Natural killer cell (primary cell): ENCODE measurements around the gene KEL. TPM values are rescaled to one million over a fixed set of nuclear protein-coding genes. Genes with fewer than 3 reads are reported as not detected.

Experiments used
- ATAC-seq, 3 donors: fragments of 150-1000 bp in 2 of 3; fragments of 200-7000 bp in 1 of 3; cut with Tn5 transposase; 1 replicate in 1 of 3; 2 replicates in 2 of 3; pipeline ENCODE4 v1.10.0; 2021; ENCODE audit warnings: mild to moderate bottlenecking in 2 of 3, moderate library complexity in 2 of 3
- DNase-seq, 2 donors: peaks; one replicate each; pipeline versions ENCODE4 v3.0.0 to v3.0.0-alpha.2; 2013 to 2021; ENCODE audit warnings: mixed read lengths in 1 of 2
- H3K27ac ChIP-seq: one replicate; pipeline ENCODE4 v1.5.1; 2013; ENCODE audit warnings: mild to moderate bottlenecking, low read length
- H3K27me3 ChIP-seq: one replicate; pipeline ENCODE4 v1.6.1; 2013; ENCODE audit warnings: low read length; ENCODE audit not compliant: control insufficient read depth, insufficient read depth
- H3K36me3 ChIP-seq: one replicate; pipeline ENCODE4 v1.6.1; 2013; ENCODE audit warnings: low read length; ENCODE audit not compliant: control insufficient read depth, insufficient read depth
- H3K4me1 ChIP-seq: one replicate; pipeline ENCODE4 v1.6.1; 2013; ENCODE audit warnings: low read length; ENCODE audit not compliant: control insufficient read depth, insufficient read depth
- H3K4me3 ChIP-seq: one replicate; pipeline ENCODE4 v1.5.1; 2013; ENCODE audit warnings: low read length
- H3K9me3 ChIP-seq: one replicate; pipeline ENCODE4 v1.6.1; 2013; ENCODE audit warnings: low read length; ENCODE audit not compliant: control insufficient read depth, insufficient read depth
- H3K27ac Mint-ChIP-seq, 2 donors: one replicate each; pipeline ENCODE4 v1.8.0; 2022; ENCODE audit warnings: mild to moderate bottlenecking in 2 of 2, mixed read lengths in 2 of 2, moderate library complexity in 1 of 2
- H3K27me3 Mint-ChIP-seq, 2 donors: one replicate each; pipeline ENCODE4 v1.8.0; 2022; ENCODE audit warnings: low read depth in 2 of 2, mixed read lengths in 2 of 2
- H3K36me3 Mint-ChIP-seq: one replicate; pipeline ENCODE4 v1.8.0; 2022; ENCODE audit warnings: mixed read lengths
- H3K4me1 Mint-ChIP-seq, 2 donors: one replicate each; pipeline ENCODE4 v1.8.0; 2022; ENCODE audit warnings: mixed read lengths in 2 of 2
- H3K4me3 Mint-ChIP-seq: one replicate; pipeline ENCODE4 v1.8.0; 2022; ENCODE audit warnings: mild to moderate bottlenecking, moderate library complexity, mixed read lengths
- H3K9me3 Mint-ChIP-seq, 2 donors: one replicate each; pipeline ENCODE4 v1.8.0; 2022; ENCODE audit warnings: mixed read lengths in 2 of 2
- CTCF ChIP-seq: fragments of 200-600 bp; IDR thresholded peaks from one replicate; pipeline ENCODE4 v1.8.0; 2022; ENCODE audit warnings: antibody characterized with exemption
- WGBS: methylation state at CpG from one replicate; pipeline ENCODE4 v1.1.7; 2013; ENCODE audit warnings: missing lambda C conversion rate; ENCODE audit not compliant: insufficient coverage; 5-methylcytosine and 5-hydroxymethylcytosine counted together
- intact Hi-C: fragments of 100-400 bp; cut with micrococcal nuclease; formaldehyde crosslinking; loops from one replicate; pipeline ENCODE4 v1.14.2; 2022
- total RNA-seq, 4 donors: library from RNA; stranded (reverse); fragments of 120-200 nt in 1 of 4; gene quantifications; one replicate each; pipeline versions ENCODE4 v1.2.3 to v1.2.4, GENCODE V29; 2013 to 2022

KEL gene
- total RNA-seq, 3 donors from 2014 or later (not counting 1 experiment from before 2014, with no cell fraction given): 0.09 to 0.61 TPM; not detected in 1

DNA sequence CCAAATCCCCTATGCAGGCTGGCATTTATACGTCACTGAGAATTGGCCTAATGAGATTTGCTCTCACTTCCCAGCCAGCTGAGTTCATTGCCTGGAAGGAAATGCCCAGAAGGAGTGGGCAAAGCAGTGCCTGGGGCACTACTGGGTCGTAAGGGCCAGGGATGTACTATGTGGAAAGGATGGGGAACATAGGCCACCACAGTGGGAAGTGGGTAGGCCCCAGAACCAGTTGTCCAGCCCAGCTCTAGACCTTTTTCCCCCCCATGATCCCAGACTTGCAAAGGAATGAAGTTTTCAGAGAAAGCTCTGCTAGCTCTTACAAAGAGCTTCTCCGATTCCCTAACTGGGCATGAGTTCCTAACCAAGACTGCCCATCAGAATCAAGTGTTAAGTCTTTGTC lies 42.5 kb downstream of the KEL start:
- intact Hi-C loops: no loop called here
- 94% methylated on average over 3 of the region's 3 CpGs for WGBS
- H3K27ac ChIP-seq: no peak overlapping the region
- H3K27ac Mint-ChIP-seq: no peak overlapping the region
- DNase-seq: no peak
- H3K27me3 Mint-ChIP-seq: peaks cover 13 to 29% of the 10 kb centered on the region in 2 donors
- no peaks in the 10 kb centered on the region for H3K4me1 Mint-ChIP-seq
- no peak for TF ChIP-seq CTCF
- no peaks in the 10 kb centered on the region for H3K36me3 Mint-ChIP-seq
- H3K27me3 ChIP-seq: no peaks in the 10 kb centered on the region
- ATAC-seq: no peak
- no peak overlapping the region for H3K4me3 Mint-ChIP-seq
- no peaks in the 10 kb centered on the region for H3K36me3 ChIP-seq
- H3K4me1 ChIP-seq: no peaks in the 10 kb centered on the region
- no peak overlapping the region for H3K4me3 ChIP-seq
- H3K9me3 ChIP-seq: no peaks in the 10 kb centered on the region
- H3K9me3 Mint-ChIP-seq: no peaks in the 10 kb centered on the region

DNA sequence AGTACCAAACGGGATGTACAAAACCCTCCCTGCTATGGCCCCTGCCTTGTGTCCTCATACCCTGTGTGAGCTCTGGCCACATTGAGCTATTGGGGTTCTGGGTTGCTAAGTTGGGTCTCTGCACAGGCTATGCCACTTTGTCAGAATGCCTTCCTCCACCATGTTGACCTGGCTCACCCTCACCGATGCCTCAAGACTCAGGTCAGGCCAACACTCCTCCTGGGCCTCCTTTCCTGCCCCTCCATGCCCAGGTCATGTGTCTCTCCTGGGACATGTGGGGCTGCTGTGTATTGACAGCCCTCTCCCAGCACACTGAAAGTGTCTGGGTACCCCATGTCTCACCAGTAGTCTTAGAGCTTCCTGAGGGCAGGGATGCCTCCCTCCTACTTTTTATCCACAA lies 43.3 kb downstream of the KEL start:
- Histone ChIP-seq H3K36me3 (no peaks in the 10 kb centered on the region), H3K27me3 (no peaks in the 10 kb centered on the region), H3K4me3 (no peak overlapping the region), H3K9me3 (no peaks in the 10 kb centered on the region), H3K4me1 (no peaks in the 10 kb centered on the region), H3K27ac (no peak overlapping the region)
- DNase-seq: no peak
- no peak overlapping the region for H3K27ac Mint-ChIP-seq
- no peaks in the 10 kb centered on the region for H3K36me3 Mint-ChIP-seq
- H3K4me3 Mint-ChIP-seq: no peak overlapping the region
- 92% methylated on average over 2 of the region's 2 CpGs for WGBS
- no peak for TF ChIP-seq CTCF
- intact Hi-C loops: no loop called here
- ATAC-seq: no peak
- H3K4me1 Mint-ChIP-seq: no peaks in the 10 kb centered on the region
- H3K9me3 Mint-ChIP-seq: no peaks in the 10 kb centered on the region
- peaks cover 18 to 33% of the 10 kb centered on the region in 2 donors for H3K27me3 Mint-ChIP-seq

DNA sequence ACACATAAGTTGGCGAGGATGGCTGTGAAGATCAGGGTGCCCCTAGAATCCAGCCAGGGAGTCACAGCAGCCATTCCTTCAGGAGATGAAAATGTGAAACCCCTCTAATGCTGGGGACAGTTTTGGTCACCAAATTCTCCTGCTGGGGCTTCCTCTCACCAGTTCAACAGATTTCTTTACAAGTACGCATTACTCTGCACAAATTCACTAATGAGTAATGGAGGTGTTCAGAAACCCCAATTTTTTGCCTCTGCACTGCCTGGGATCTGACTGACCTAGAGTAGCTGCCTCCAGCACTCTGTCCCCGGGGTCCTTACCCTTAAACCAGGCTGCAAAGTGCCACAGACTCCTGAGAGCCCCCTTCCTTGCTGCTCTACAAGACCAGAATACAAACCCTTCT lies 44.7 kb downstream of the KEL start:
- H3K27me3 Mint-ChIP-seq: peaks cover 19 to 38% of the 10 kb centered on the region in 2 donors
- H3K4me3 ChIP-seq: no peak overlapping the region
- H3K27ac Mint-ChIP-seq: no peak overlapping the region
- H3K4me1 Mint-ChIP-seq: no peaks in the 10 kb centered on the region
- no peaks in the 10 kb centered on the region for H3K27me3 ChIP-seq
- no peak for TF ChIP-seq CTCF
- no peak for DNase-seq
- H3K9me3 ChIP-seq: no peaks in the 10 kb centered on the region
- H3K4me3 Mint-ChIP-seq: no peak overlapping the region
- no peaks in the 10 kb centered on the region for H3K9me3 Mint-ChIP-seq
- intact Hi-C loops: no loop called here
- ATAC-seq: no peak
- H3K36me3 Mint-ChIP-seq: no peaks in the 10 kb centered on the region
- no peaks in the 10 kb centered on the region for H3K4me1 ChIP-seq
- no peak overlapping the region for H3K27ac ChIP-seq
- H3K36me3 ChIP-seq: no peaks in the 10 kb centered on the region
- 78% methylated on average over 3 of the region's 3 CpGs for whole genome bisulfite sequencing

- Mint-ChIP-seq H3K27me3 (peaks cover 20 to 38% of the 10 kb centered on the region in 2 donors), H3K27ac (no peak overlapping the region)
Observed at GRCh38 chr7:142916508-142916907, 45.7 kb downstream of the KEL start.

More at GRCh38 chr7:142916508-142916907, 45.7 kb downstream of the KEL start:
- Mint-ChIP-seq H3K36me3 (no peaks in the 10 kb centered on the region), H3K4me3 (no peak overlapping the region), H3K4me1 (no peaks in the 10 kb centered on the region), H3K9me3 (no peaks in the 10 kb centered on the region)
- DNase-seq: no peak
- intact Hi-C loops: no loop called here
- 61% methylated on average over 2 of the region's 2 CpGs for WGBS
- H3K4me1 ChIP-seq: no peaks in the 10 kb centered on the region
- no peak for ATAC-seq
- no peak for TF ChIP-seq CTCF
- H3K36me3 ChIP-seq: no peaks in the 10 kb centered on the region
- H3K27me3 ChIP-seq: no peaks in the 10 kb centered on the region
- no peaks in the 10 kb centered on the region for H3K9me3 ChIP-seq
- no peak overlapping the region for H3K4me3 ChIP-seq
- no peak overlapping the region for H3K27ac ChIP-seq
